ENCODE measurements around the gene EEA1. TPM values are rescaled to one million over a fixed set of nuclear protein-coding genes. Genes with fewer than 3 reads are reported as not detected.
"Not testable (repeated sequence)": the region's sequence is repeated elsewhere in the genome, so short reads cannot be mapped to it uniquely, and the experiment has no call there.

The EEA1 gene
- polyA plus RNA-seq, 4 donors: 15.0 to 18.7 (median 17.1) TPM

- no peak for DNase-seq (ENCODE audit: low read depth in 4 of 4, low spot score in 3 of 4)
Measured at GRCh38 chr12:92759634-92760268, 169.3 kb downstream of the EEA1 start.

GRCh38 chr12:92757597-92758121 lies 171.4 kb downstream of the EEA1 start:
- DNase-seq (ENCODE audit: low read depth in 4 of 4, low spot score in 3 of 4): no peak

GRCh38 chr12:92756898-92757596 lies 172.0 kb downstream of the EEA1 start:
- DNase-seq (ENCODE audit: low read depth in 4 of 4, low spot score in 3 of 4): no peak

GRCh38 chr12:92753976-92754885 lies 174.9 kb downstream of the EEA1 start:
- peak in 1 of 4 donors; percentile 12 for DNase-seq (ENCODE audit: low read depth in 4 of 4, low spot score in 3 of 4)

GRCh38 chr12:92749691-92750090 lies 179.4 kb downstream of the EEA1 start:
- not testable (repeated sequence) for DNase-seq (ENCODE audit: low read depth in 4 of 4, low spot score in 3 of 4)

- no peak for DNase-seq (ENCODE audit: low read depth in 4 of 4, low spot score in 3 of 4)
Measured at GRCh38 chr12:92747151-92747550, 181.9 kb downstream of the EEA1 start.

GRCh38 chr12:92745856-92746550 lies 183.1 kb downstream of the EEA1 start:
- no peak for DNase-seq (ENCODE audit: low read depth in 4 of 4, low spot score in 3 of 4)

- DNase-seq (ENCODE audit: low read depth in 4 of 4, low spot score in 3 of 4): no peak
Measured at GRCh38 chr12:92743026-92743425, 186.1 kb downstream of the EEA1 start.

- no peak for DNase-seq (ENCODE audit: low read depth in 4 of 4, low spot score in 3 of 4)
Measured at GRCh38 chr12:92740411-92740810, 188.7 kb downstream of the EEA1 start.

- no peak for DNase-seq (ENCODE audit: low read depth in 4 of 4, low spot score in 3 of 4)
Measured at GRCh38 chr12:92739113-92739512, 190.0 kb downstream of the EEA1 start.

GRCh38 chr12:92737855-92738850 lies 190.9 kb downstream of the EEA1 start:
- no peak for DNase-seq (ENCODE audit: low read depth in 4 of 4, low spot score in 3 of 4)

- no peak for DNase-seq (ENCODE audit: low read depth in 4 of 4, low spot score in 3 of 4)
Measured at GRCh38 chr12:92736605-92737004, 192.5 kb downstream of the EEA1 start.

GRCh38 chr12:92735131-92735721 lies 193.9 kb downstream of the EEA1 start:
- DNase-seq (ENCODE audit: low read depth in 4 of 4, low spot score in 3 of 4): no peak

GRCh38 chr12:92733661-92734060 lies 195.4 kb downstream of the EEA1 start:
- no peak for DNase-seq (ENCODE audit: low read depth in 4 of 4, low spot score in 3 of 4)

GRCh38 chr12:92733181-92733580 lies 195.9 kb downstream of the EEA1 start:
- no peak for DNase-seq (ENCODE audit: low read depth in 4 of 4, low spot score in 3 of 4)

- no peak for DNase-seq (ENCODE audit: low read depth in 4 of 4, low spot score in 3 of 4)
Measured at GRCh38 chr12:92732716-92733115, 196.4 kb downstream of the EEA1 start.

GRCh38 chr12:92732216-92732615 lies 196.9 kb downstream of the EEA1 start:
- DNase-seq (ENCODE audit: low read depth in 4 of 4, low spot score in 3 of 4): no peak

- no peak for DNase-seq (ENCODE audit: low read depth in 4 of 4, low spot score in 3 of 4)
Measured at GRCh38 chr12:92730758-92731157, 198.3 kb downstream of the EEA1 start.

- no peak for DNase-seq (ENCODE audit: low read depth in 4 of 4, low spot score in 3 of 4)
Measured at GRCh38 chr12:92729773-92730305, 199.3 kb downstream of the EEA1 start.

Measured in right renal pelvis (tissue), 4 donors.